GM18517 (cell line): ENCODE data around the gene SMCO2.

ENCODE experiments used
- ATAC-seq: cut with Tn5 transposase; IDR thresholded peaks from one replicate; pipeline ENCODE4 v1.9.1; 2021; ENCODE audit warnings: mild to moderate bottlenecking, moderate library complexity; ENCODE audit not compliant: unreplicated experiment

SMCO2 gene

GRCh38 chr12:27549236-27549800 lies 102.8 kb downstream of the SMCO2 start:
- no peak for ATAC-seq

- no peak for ATAC-seq
Measured at GRCh38 chr12:27549801-27550652, 103.5 kb downstream of the SMCO2 start.

GRCh38 chr12:27550653-27550975 lies 104.1 kb downstream of the SMCO2 start:
- no peak for ATAC-seq

GRCh38 chr12:27551172-27551840 lies 104.8 kb downstream of the SMCO2 start:
- no peak for ATAC-seq
